DND-41 (cell line): ENCODE data around the gene RYR2.

Experiments
- ATAC-seq: fragments of 200-7000 bp; cut with Tn5 transposase; 3 replicates; pipeline ENCODE4 v1.9.1; 2021; ENCODE audit warnings: low read depth; ENCODE audit not compliant: insufficient read depth
- DNase-seq: peaks from one replicate; pipeline ENCODE4 v3.0.0-alpha.2; 2020
- H2AFZ ChIP-seq: 2 replicates; pipeline ENCODE4 v1.6.0; 2012; ENCODE audit warnings: low read depth, low read length
- H3K27ac ChIP-seq: 2 replicates; pipeline ENCODE4 v1.5.1; 2012; ENCODE audit warnings: low read length, inconsistent platforms
- H3K27me3 ChIP-seq: fragments of 200-600 bp; sonication (generic); 2 replicates; pipeline ENCODE4 v1.6.0; 2012; ENCODE audit warnings: low read length, mild to moderate bottlenecking, inconsistent platforms; ENCODE audit not compliant: insufficient read depth, poor library complexity
- H3K36me3 ChIP-seq: 2 replicates; pipeline ENCODE4 v1.5.1; 2012; ENCODE audit warnings: low read length, inconsistent platforms; ENCODE audit not compliant: insufficient read depth
- H3K4me1 ChIP-seq: 2 replicates; pipeline ENCODE4 v1.5.1; 2012; ENCODE audit warnings: mild to moderate bottlenecking, low read length; ENCODE audit not compliant: insufficient read depth
- H3K4me2 ChIP-seq: 2 replicates; pipeline ENCODE4 v1.6.0; 2012; ENCODE audit warnings: mild to moderate bottlenecking, moderate library complexity, low read length, inconsistent platforms; ENCODE audit not compliant: insufficient read depth
- H3K4me3 ChIP-seq, 2 experiments: fragments of 200-600 bp in 1 of 2; shearing (Covaris generic) in 1 of 2; 2 replicates each; pipeline ENCODE4 v1.5.1; 2012 to 2016; ENCODE audit warnings: inconsistent platforms in 2 of 2, low read length in 2 of 2, mild to moderate bottlenecking in 2 of 2, low read depth in 1 of 2, moderate library complexity in 1 of 2
- H3K79me2 ChIP-seq: 2 replicates; pipeline ENCODE4 v1.6.0; 2012; ENCODE audit warnings: low read length, inconsistent platforms; ENCODE audit not compliant: insufficient read depth
- H3K9ac ChIP-seq: 2 replicates; pipeline ENCODE4 v1.6.0; 2012; ENCODE audit warnings: low read depth, mild to moderate bottlenecking, inconsistent platforms, low read length, moderate library complexity
- H3K9me3 ChIP-seq: 2 replicates; pipeline ENCODE4 v1.5.1; 2012; ENCODE audit warnings: low read length, moderate library complexity, mild to moderate bottlenecking, inconsistent platforms; ENCODE audit not compliant: insufficient read depth, severe bottlenecking
- H4K20me1 ChIP-seq: 2 replicates; pipeline ENCODE4 v1.6.0; 2012; ENCODE audit warnings: low read length; ENCODE audit not compliant: insufficient read depth
- CTCF ChIP-seq: IDR thresholded peaks from 2 replicates; pipeline ENCODE4 v1.5.1; 2012; ENCODE audit warnings: borderline replicate concordance, low read length, moderate library complexity, mild to moderate bottlenecking; ENCODE audit not compliant: poor library complexity, severe bottlenecking; ENCODE audit errors: extremely low read depth
- EZH2 ChIP-seq: IDR thresholded peaks from 3 replicates; pipeline ENCODE4 v1.6.1; 2012; ENCODE audit warnings: borderline replicate concordance, low read depth, mild to moderate bottlenecking, moderate library complexity, low read length, inconsistent platforms; ENCODE audit not compliant: severe bottlenecking

Gene RYR2

DNA sequence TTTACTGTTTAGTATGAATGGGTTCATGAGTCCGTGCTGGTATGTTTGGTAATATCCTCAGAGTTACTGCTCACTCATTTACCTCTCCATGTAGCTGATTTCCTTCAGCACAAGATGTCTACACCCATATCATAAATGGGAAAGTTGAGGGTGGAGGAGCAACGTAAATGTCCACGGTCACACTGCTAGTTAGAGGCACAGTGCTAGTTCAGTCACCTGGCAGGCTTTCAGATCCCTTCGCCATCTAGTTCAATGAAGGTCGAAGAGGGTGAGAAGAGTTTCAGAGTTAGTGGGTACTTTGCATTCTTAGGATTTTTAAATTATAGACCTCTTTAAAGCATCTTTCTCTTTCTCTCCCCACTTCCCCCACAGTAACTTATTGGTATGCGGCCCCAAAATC is 630.0 kb downstream of the RYR2 start:
- no peaks in the 10 kb centered on the region for H3K36me3 ChIP-seq
- H3K4me2 ChIP-seq: no peak overlapping the region
- no peaks in the 10 kb centered on the region for H4K20me1 ChIP-seq
- no peaks in the 10 kb centered on the region for H3K27me3 ChIP-seq
- no peak overlapping the region for H3K9ac ChIP-seq
- H3K79me2 ChIP-seq: no peaks in the 10 kb centered on the region
- no peak for DNase-seq
- no peak overlapping the region for H2AFZ ChIP-seq
- ATAC-seq: no peak
- no peak overlapping the region for H3K27ac ChIP-seq
- no peak for TF ChIP-seq CTCF
- TF ChIP-seq EZH2: no peak
- no peak overlapping the region for H3K4me3 ChIP-seq
- H3K9me3 ChIP-seq: no peaks in the 10 kb centered on the region
- H3K4me1 ChIP-seq: no peaks in the 10 kb centered on the region

DNA sequence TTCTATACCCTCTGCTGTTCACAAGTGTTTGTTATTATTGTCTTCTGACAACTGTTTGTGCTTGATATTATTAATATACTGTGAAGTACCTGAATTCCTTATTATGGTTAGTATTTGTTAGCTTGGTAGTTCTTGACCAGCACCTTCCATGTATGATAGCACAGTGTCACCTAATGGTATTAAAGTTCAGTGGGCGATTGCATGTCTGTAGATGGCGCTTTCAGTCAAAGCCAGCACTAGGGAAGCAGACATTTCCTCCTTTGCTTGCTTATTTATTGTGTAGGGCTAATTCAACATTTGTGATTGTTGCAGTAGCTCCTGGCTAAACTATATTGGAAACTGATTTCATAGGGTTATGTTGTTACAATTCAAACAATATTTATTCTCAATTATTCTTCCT is 630.8 kb downstream of the RYR2 start:
- Histone ChIP-seq H4K20me1 (no peaks in the 10 kb centered on the region), H3K27ac (no peak overlapping the region), H3K9ac (no peak overlapping the region), H3K4me2 (no peak overlapping the region), H3K27me3 (no peaks in the 10 kb centered on the region), H3K4me1 (no peaks in the 10 kb centered on the region), H3K79me2 (no peaks in the 10 kb centered on the region), H3K9me3 (no peaks in the 10 kb centered on the region), H3K4me3 (no peak overlapping the region), H3K36me3 (no peaks in the 10 kb centered on the region), H2AFZ (no peak overlapping the region)
- 0 out of 3 replicates have a peak, but pooled peaks have one; percentile 49 for ATAC-seq
- TF ChIP-seq CTCF: peak; percentile 46
- TF ChIP-seq EZH2: no peak
- DNase-seq: no peak

GRCh38 chr1:237673631-237674030 is 631.6 kb downstream of the RYR2 start:
- no peak overlapping the region for H2AFZ ChIP-seq
- H3K27me3 ChIP-seq: no peaks in the 10 kb centered on the region

More at GRCh38 chr1:237673631-237674030, 631.6 kb downstream of the RYR2 start:
- H4K20me1 ChIP-seq: no peaks in the 10 kb centered on the region
- no peaks in the 10 kb centered on the region for H3K9me3 ChIP-seq
- H3K79me2 ChIP-seq: no peaks in the 10 kb centered on the region
- H3K4me3 ChIP-seq: no peak overlapping the region
- H3K4me1 ChIP-seq: no peaks in the 10 kb centered on the region
- H3K27ac ChIP-seq: no peak overlapping the region
- no peak overlapping the region for H3K4me2 ChIP-seq
- no peaks in the 10 kb centered on the region for H3K36me3 ChIP-seq
- TF ChIP-seq CTCF (no peak), EZH2 (no peak)
- H3K9ac ChIP-seq: no peak overlapping the region
- DNase-seq (no peak), ATAC-seq (no peak)
